Endothelial cell (in vitro differentiated cells): ENCODE measurements around the gene NEURL3. TPM values are rescaled to one million over a fixed set of nuclear protein-coding genes. Genes with fewer than 3 reads are reported as not detected.

Experiments used
- DNase-seq: peaks from one replicate; pipeline ENCODE4 v3.0.0; 2021; ENCODE audit warnings: low spot score
- H3K27ac Mint-ChIP-seq: one replicate; pipeline ENCODE4 v1.8.0; 2021; ENCODE audit warnings: mixed read lengths, inconsistent platforms; ENCODE audit not compliant: unreplicated experiment
- H3K27me3 Mint-ChIP-seq: one replicate; pipeline ENCODE4 v1.8.0; 2021; ENCODE audit warnings: mild to moderate bottlenecking, moderate library complexity, mixed read lengths, inconsistent platforms; ENCODE audit not compliant: unreplicated experiment
- H3K36me3 Mint-ChIP-seq: one replicate; pipeline ENCODE4 v1.8.0; 2021; ENCODE audit warnings: mild to moderate bottlenecking, low read depth, mixed read lengths, inconsistent platforms; ENCODE audit not compliant: unreplicated experiment
- H3K4me1 Mint-ChIP-seq: one replicate; pipeline ENCODE4 v1.8.0; 2021; ENCODE audit warnings: mild to moderate bottlenecking, mixed read lengths, inconsistent platforms; ENCODE audit not compliant: unreplicated experiment
- H3K4me3 Mint-ChIP-seq: one replicate; pipeline ENCODE4 v1.8.0; 2021; ENCODE audit warnings: mild to moderate bottlenecking, mixed read lengths, inconsistent platforms; ENCODE audit not compliant: unreplicated experiment
- H3K9me3 Mint-ChIP-seq: one replicate; pipeline ENCODE4 v1.8.0; 2021; ENCODE audit warnings: mixed read lengths, inconsistent platforms; ENCODE audit not compliant: unreplicated experiment
- CTCF ChIP-seq: fragments of 200-600 bp; sonication (generic); IDR thresholded peaks from one replicate; pipeline ENCODE4 v1.5.0; 2021; ENCODE audit warnings: antibody characterized with exemption; ENCODE audit not compliant: unreplicated experiment
- total RNA-seq: library from RNA; stranded (reverse); fragmentation: NEBNext Ultra II Directional; extraction: Animal tissue kit (Norgen Biotek cat#: 25700); gene quantifications from one replicate; pipeline ENCODE4 v1.2.1, GENCODE V29; 2021; ENCODE audit not compliant: unreplicated experiment

NEURL3 gene
- total RNA-seq, 1 donor from 2014 or later, result not detected

GRCh38 chr2:96535331-96535730 lies 30.2 kb upstream of the NEURL3 start:
- no peak for DNase-seq
- Mint-ChIP-seq H3K36me3 (peaks cover 4% of the 10 kb centered on the region), H3K9me3 (no peaks in the 10 kb centered on the region), H3K4me3 (no peak overlapping the region), H3K27ac (no peak overlapping the region), H3K4me1 (peaks cover 30% of the 10 kb centered on the region), H3K27me3 (peaks cover 6% of the 10 kb centered on the region)
- no peak for TF ChIP-seq CTCF

DNA sequence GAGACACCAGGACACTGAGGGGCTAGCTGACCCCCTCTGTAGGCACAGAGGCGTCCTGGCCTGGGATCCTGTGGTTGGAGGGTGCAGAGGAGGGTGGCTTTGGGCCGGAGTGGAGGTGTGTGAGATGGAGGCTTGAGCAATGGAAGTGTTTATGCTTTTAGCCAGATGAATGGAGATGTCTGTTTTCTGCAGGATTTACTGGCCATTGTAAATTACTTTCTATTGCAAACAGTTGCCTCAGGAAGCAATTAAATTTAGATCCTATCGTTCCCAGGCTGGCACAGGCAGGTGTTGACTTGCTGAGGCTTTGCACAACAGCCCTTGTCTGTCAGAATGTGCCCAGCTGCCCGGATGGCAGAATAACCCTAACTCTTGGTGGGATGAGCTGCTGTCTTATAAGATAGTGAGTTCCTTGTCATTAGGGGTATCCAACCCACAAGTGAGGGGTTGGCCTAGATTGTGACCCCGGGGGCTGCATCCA lies 29.6 kb upstream of the NEURL3 start:
- DNase-seq, result no peak
- H3K27me3 Mint-ChIP-seq, result peaks cover 3% of the 10 kb centered on the region
- no peak overlapping the region for H3K27ac Mint-ChIP-seq
- peaks cover 24% of the 10 kb centered on the region for H3K4me1 Mint-ChIP-seq
- no peak overlapping the region for H3K4me3 Mint-ChIP-seq
- peaks cover 4% of the 10 kb centered on the region for H3K36me3 Mint-ChIP-seq
- H3K9me3 Mint-ChIP-seq, result no peaks in the 10 kb centered on the region
- TF ChIP-seq CTCF, result no peak

GRCh38 chr2:96534141-96534540 lies 29.0 kb upstream of the NEURL3 start:
- Mint-ChIP-seq H3K9me3 (no peaks in the 10 kb centered on the region), H3K27me3 (peaks cover 3% of the 10 kb centered on the region), H3K27ac (no peak overlapping the region), H3K4me1 (peaks cover 20% of the 10 kb centered on the region), H3K4me3 (no peak overlapping the region), H3K36me3 (no peaks in the 10 kb centered on the region)
- DNase-seq, result no peak
- TF ChIP-seq CTCF, result no peak

DNA sequence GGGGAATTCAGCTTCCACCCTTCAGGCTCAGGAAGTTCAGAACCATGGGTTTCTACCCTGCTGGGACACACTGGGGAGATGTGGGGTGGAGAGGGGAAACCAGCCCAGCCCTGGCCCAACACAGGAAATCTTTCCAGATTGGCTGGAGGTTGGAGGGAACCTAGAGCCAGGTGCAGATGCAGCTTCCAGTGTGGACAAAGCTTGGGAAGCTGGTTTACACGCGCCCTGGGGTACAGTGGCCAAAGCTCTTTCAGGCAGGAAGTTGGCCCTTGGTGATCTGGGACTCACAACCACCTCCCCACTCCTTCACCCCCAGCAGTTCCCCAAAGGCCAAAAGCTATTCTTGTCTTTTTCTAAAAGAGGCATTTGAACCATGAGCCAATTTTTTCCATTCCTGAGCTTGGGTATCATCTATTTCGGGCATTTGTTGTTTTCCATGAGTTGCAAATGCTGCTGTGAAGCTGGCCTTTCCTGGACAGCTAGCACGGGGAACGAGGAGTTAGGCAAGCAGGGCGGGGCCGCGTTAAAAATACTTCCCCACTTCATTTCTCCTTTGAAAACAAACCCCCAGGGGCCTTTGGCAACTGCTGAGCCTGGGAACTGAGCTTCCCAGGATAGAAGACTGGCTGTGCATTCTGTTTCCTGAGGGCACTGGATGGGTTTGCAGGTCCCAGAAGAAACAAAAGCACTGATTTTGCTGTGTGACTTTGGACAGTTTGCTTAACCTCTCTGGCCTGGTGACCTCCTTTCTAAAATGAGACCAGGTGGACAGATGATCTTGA lies 28.3 kb upstream of the NEURL3 start:
- no peak for DNase-seq
- no peak overlapping the region for H3K27ac Mint-ChIP-seq

More for the DNA sequence above, 28.3 kb upstream of the NEURL3 start:
- H3K27me3 Mint-ChIP-seq, result peaks cover 1% of the 10 kb centered on the region
- no peaks in the 10 kb centered on the region for H3K9me3 Mint-ChIP-seq
- TF ChIP-seq CTCF, result no peak
- H3K4me3 Mint-ChIP-seq, result no peak overlapping the region
- H3K4me1 Mint-ChIP-seq, result peaks cover 15% of the 10 kb centered on the region
- H3K36me3 Mint-ChIP-seq, result no peaks in the 10 kb centered on the region
